Ascending aorta (tissue), 2 donors: Measurements from ENCODE around the gene KRT6A. TPM values are rescaled to one million over a fixed set of nuclear protein-coding genes. Genes with fewer than 3 reads are reported as not detected.

Experiments
- DNase-seq, 2 donors: peaks; one replicate each; pipeline ENCODE4 v3.0.0-alpha.2; 2019; ENCODE audit warnings: low spot score in 2 of 2
- H3K27ac ChIP-seq, 2 donors: fragments of 200-600 bp; sonication (generic); one replicate each; pipeline ENCODE4 v1.5.1; 2016 to 2017; ENCODE audit warnings: mild to moderate bottlenecking in 1 of 2
- H3K27me3 ChIP-seq: fragments of 200-600 bp; sonication (generic); one replicate; pipeline ENCODE4 v1.5.1; 2017
- H3K36me3 ChIP-seq, 2 donors: fragments of 200-600 bp; sonication (generic); one replicate each; pipeline ENCODE4 v1.5.1; 2016
- H3K4me1 ChIP-seq, 2 donors: fragments of 200-600 bp; sonication (generic); one replicate each; pipeline ENCODE4 v1.5.1; 2016 to 2017; ENCODE audit warnings: mild to moderate bottlenecking in 1 of 2
- H3K4me3 ChIP-seq, 2 donors: fragments of 200-600 bp; sonication (generic); one replicate each; pipeline ENCODE4 v1.5.1; 2016 to 2017; ENCODE audit warnings: mild to moderate bottlenecking in 1 of 2
- H3K9me3 ChIP-seq, 2 donors: fragments of 200-600 bp; sonication (generic); one replicate each; pipeline ENCODE4 v1.5.1; 2016
- intact Hi-C: fragments of 100-400 bp; cut with DNase I; formaldehyde crosslinking; loops from one replicate; pipeline ENCODE4 v1.15.1; 2023
- total RNA-seq: library from RNA; depleted of rRNA; stranded (reverse); fragments of >200 nt; gene quantifications from one replicate; pipeline ENCODE4 v1.1.0, GENCODE V29; 2016
- TF ChIP-seq, protein P1 (sequence below), 3 experiments: fragments of 200-600 bp in 2 of 3; fragments of 450-650 bp in 1 of 3; sonication (generic) in 2 of 3; IDR thresholded peaks; one replicate each; pipeline ENCODE4 v1.5.1; 2016 to 2019; ENCODE audit warnings: antibody characterized with exemption in 3 of 3, mild to moderate bottlenecking in 1 of 3, moderate library complexity in 1 of 3

KRT6A gene
- total RNA-seq, 1 donor from 2014 or later: 3.4 TPM

DNA sequence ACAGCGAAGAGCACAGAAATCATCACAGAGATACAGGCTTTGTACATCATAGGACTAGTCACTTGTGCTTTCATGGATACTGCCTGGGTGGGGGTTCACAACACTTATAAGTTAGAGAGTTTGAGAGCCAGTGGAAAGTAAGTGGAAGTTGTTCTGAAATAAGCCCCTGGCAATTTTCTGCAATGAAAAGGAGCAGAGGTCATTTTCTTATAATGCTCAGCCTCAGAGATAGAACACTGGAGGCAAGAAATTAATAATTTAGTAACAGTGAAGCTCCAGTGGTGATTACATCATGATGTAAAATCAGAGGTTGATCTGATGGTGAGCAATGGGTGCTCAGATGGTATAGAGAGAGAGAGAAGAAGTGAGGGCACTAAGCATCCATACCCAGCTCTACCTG lies 5.8 kb downstream of the KRT6A start:
- no peaks in the 10 kb centered on the region for H3K4me1 ChIP-seq
- H3K4me3 ChIP-seq: no peak overlapping the region
- H3K9me3 ChIP-seq: no peaks in the 10 kb centered on the region
- intact Hi-C loops: no loop called here
- H3K27ac ChIP-seq: no peak overlapping the region
- H3K36me3 ChIP-seq: no peaks in the 10 kb centered on the region
- no peaks in the 10 kb centered on the region for H3K27me3 ChIP-seq
- no peak for DNase-seq
- TF ChIP-seq, protein P1, sequence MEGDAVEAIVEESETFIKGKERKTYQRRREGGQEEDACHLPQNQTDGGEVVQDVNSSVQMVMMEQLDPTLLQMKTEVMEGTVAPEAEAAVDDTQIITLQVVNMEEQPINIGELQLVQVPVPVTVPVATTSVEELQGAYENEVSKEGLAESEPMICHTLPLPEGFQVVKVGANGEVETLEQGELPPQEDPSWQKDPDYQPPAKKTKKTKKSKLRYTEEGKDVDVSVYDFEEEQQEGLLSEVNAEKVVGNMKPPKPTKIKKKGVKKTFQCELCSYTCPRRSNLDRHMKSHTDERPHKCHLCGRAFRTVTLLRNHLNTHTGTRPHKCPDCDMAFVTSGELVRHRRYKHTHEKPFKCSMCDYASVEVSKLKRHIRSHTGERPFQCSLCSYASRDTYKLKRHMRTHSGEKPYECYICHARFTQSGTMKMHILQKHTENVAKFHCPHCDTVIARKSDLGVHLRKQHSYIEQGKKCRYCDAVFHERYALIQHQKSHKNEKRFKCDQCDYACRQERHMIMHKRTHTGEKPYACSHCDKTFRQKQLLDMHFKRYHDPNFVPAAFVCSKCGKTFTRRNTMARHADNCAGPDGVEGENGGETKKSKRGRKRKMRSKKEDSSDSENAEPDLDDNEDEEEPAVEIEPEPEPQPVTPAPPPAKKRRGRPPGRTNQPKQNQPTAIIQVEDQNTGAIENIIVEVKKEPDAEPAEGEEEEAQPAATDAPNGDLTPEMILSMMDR (IDR thresholded peaks at IDR 0.05): no peak

DNA sequence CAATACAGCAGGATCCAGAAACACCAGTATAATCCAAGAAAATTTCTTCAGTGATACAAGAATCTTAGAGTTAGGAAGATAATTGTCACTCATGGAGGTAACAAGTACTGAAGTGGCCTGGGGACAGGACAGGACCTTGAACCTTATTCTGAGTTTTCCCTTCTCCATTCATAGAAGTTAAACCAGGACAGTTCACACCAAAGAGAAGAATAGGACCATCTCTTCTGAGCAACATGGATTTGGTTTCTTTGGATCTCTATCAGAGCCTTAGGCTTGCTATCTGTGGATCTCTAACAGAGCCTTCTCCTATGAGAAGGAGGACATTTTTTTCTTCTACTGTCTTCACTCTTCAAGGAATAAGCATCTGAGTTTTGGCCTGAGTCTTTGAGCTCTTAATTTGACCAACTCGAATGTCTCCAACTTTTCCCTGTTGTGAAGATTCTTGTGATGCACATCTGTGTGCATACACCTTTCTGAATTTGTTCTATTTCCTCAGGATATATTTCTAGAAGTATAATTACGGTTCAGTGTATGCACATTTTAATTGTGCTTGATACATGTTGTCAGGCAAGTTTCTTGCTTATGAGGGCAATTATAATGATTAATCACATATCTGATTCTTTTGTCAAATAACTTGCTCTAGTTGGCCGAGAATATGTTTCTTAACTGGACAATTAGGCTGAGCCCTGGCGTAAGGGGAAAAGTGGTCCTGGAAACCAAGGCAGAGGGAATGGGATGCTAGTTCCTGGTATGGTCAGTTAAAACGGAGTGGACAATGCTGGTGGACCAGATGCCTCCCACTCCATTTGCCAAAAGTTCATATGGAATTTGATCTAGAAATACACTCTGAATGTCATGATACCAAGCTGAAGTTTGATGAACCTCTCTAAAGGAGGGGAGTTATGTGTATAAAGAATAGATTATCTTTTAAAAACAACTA lies 6.6 kb downstream of the KRT6A start:
- no peaks in the 10 kb centered on the region for H3K9me3 ChIP-seq
- no peak for DNase-seq
- no peak overlapping the region for H3K27ac ChIP-seq
- intact Hi-C loops: no loop called here
- no peaks in the 10 kb centered on the region for H3K27me3 ChIP-seq
- H3K4me1 ChIP-seq: no peaks in the 10 kb centered on the region
- TF ChIP-seq, protein P1 (IDR thresholded peaks at IDR 0.05): no peak
- H3K36me3 ChIP-seq: no peaks in the 10 kb centered on the region
- no peak overlapping the region for H3K4me3 ChIP-seq

DNA sequence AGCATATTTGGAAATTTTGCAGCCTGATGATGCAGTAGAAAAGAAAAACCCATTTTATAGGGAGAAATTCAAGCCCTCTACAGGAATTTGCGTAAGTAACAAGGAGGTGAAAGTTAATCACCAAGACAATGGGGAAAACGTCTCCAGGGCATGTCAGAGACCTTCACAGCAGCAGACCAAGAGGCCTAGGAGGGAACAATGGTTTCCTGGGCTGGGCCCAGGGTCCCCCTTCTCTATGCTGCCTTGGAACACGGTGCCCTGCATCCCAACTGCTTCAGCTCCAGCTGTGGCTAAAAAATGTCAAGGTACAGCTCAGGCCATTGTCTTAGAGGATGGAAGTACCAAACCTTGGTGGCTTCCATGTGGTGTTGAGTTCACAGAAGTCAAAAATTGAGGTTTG lies 13.0 kb downstream of the KRT6A start:
- TF ChIP-seq, protein P1 (IDR thresholded peaks at IDR 0.05): no peak
- no peaks in the 10 kb centered on the region for H3K36me3 ChIP-seq
- DNase-seq: no peak
- H3K4me1 ChIP-seq: no peaks in the 10 kb centered on the region
- no peaks in the 10 kb centered on the region for H3K9me3 ChIP-seq
- intact Hi-C loops: no loop called here
- no peak overlapping the region for H3K4me3 ChIP-seq
- no peak overlapping the region for H3K27ac ChIP-seq
- H3K27me3 ChIP-seq: no peaks in the 10 kb centered on the region

- TF ChIP-seq, protein P1 (IDR thresholded peaks at IDR 0.05): no peak
- H3K4me3 ChIP-seq: no peak overlapping the region
- H3K36me3 ChIP-seq: no peaks in the 10 kb centered on the region
- no peak overlapping the region for H3K27ac ChIP-seq
- intact Hi-C loops: no loop called here
- no peak for DNase-seq
- no peaks in the 10 kb centered on the region for H3K27me3 ChIP-seq
- no peaks in the 10 kb centered on the region for H3K9me3 ChIP-seq
- H3K4me1 ChIP-seq: no peaks in the 10 kb centered on the region
These were observed 15.4 kb downstream of the KRT6A start for GRCh38 chr12:52477651-52478050.

- Histone ChIP-seq H3K36me3 (no peaks in the 10 kb centered on the region), H3K4me3 (no peak overlapping the region), H3K27ac (no peak overlapping the region), H3K27me3 (no peaks in the 10 kb centered on the region), H3K4me1 (no peaks in the 10 kb centered on the region), H3K9me3 (no peaks in the 10 kb centered on the region)
- no peak for DNase-seq
- intact Hi-C loops: no loop called here
- TF ChIP-seq, protein P1 (IDR thresholded peaks at IDR 0.05): no peak
These were observed 18.8 kb downstream of the KRT6A start for GRCh38 chr12:52474212-52474611.
